IMR-90 (cell line): ENCODE measurements around the gene TVP23A. TPM values are rescaled to one million over a fixed set of nuclear protein-coding genes. Genes with fewer than 3 reads are reported as not detected.

Source experiments
- ATAC-seq: fragments of 200-7000 bp; cut with Tn5 transposase; 2 replicates; pipeline ENCODE4 v1.9.1; 2020; ENCODE audit warnings: low read depth, mild to moderate bottlenecking, moderate library complexity
- BruUV-seq: library from RNA; stranded (reverse); fragments of 400-500 nt; replicated peaks from 2 replicates; lab custom pipeline; 2021; lab: Mats Ljungman, UMichigan
- CTCF ChIA-PET: fragments of 300-600 bp; formaldehyde crosslinking; extraction: SDS; loops from one replicate; lab custom pipeline; 2021; ENCODE audit warnings: antibody characterized with exemption; lab: Yijun Ruan, JAX
- POLR2A ChIA-PET: fragments of 300-600 bp; sonication (Branson Sonifier 250); formaldehyde crosslinking; loops from one replicate; lab custom pipeline; 2022; ENCODE audit warnings: antibody characterized with exemption; ENCODE audit not compliant: unreplicated experiment; lab: Charles Lee
- DNase-seq: peaks from one replicate; pipeline ENCODE4 v3.0.0; 2013
- H2AFZ ChIP-seq: replicated peaks from 2 replicates; pipeline ENCODE3; 2013; ENCODE audit warnings: low read length, mild to moderate bottlenecking; ENCODE audit not compliant: poor library complexity
- H2AK5ac ChIP-seq: 2 replicates; pipeline ENCODE4 v1.6.1; 2013; ENCODE audit warnings: low read depth, low read length, inconsistent platforms
- H2AK9ac ChIP-seq: replicated peaks from 2 replicates; pipeline ENCODE3; 2013; ENCODE audit warnings: mild to moderate bottlenecking, low read depth, low read length, moderate library complexity; ENCODE audit not compliant: poor library complexity
- H2BK120ac ChIP-seq: 2 replicates; pipeline ENCODE4 v1.6.1; 2013; ENCODE audit warnings: low read depth, low read length, inconsistent platforms
- H2BK15ac ChIP-seq: 3 replicates; pipeline ENCODE4 v1.6.1; 2013; ENCODE audit warnings: low read depth, low read length, inconsistent platforms
- H2BK20ac ChIP-seq: 2 replicates; pipeline ENCODE4 v1.6.1; 2013; ENCODE audit warnings: low read depth, mild to moderate bottlenecking, inconsistent platforms, low read length, moderate library complexity
- H2BK5ac ChIP-seq: 2 replicates; pipeline ENCODE4 v1.6.1; 2013; ENCODE audit warnings: mild to moderate bottlenecking, low read depth, low read length, inconsistent platforms; ENCODE audit not compliant: poor library complexity, severe bottlenecking
- H3K14ac ChIP-seq: replicated peaks from 2 replicates; pipeline ENCODE4 v1.6.1; 2013; ENCODE audit warnings: low read depth, low read length, inconsistent platforms
- H3K18ac ChIP-seq: 2 replicates; pipeline ENCODE4 v1.6.1; 2013; ENCODE audit warnings: low read depth, low read length, control low read depth
- H3K23ac ChIP-seq: 2 replicates; pipeline ENCODE4 v1.6.1; 2013; ENCODE audit warnings: low read depth, low read length, inconsistent platforms
- H3K27ac ChIP-seq: 2 replicates; pipeline ENCODE4 v1.5.1; 2013; ENCODE audit warnings: mild to moderate bottlenecking, control low read depth, low read length; ENCODE audit not compliant: insufficient read depth
- H3K27me3 ChIP-seq: 2 replicates; pipeline ENCODE4 v1.6.1; 2013; ENCODE audit warnings: low read length; ENCODE audit not compliant: control insufficient read depth, insufficient read depth
- H3K36me3 ChIP-seq: 2 replicates; pipeline ENCODE4 v1.6.1; 2013; ENCODE audit warnings: low read length, mixed read lengths; ENCODE audit not compliant: control insufficient read depth, insufficient read depth
- H3K4ac ChIP-seq: 2 replicates; pipeline ENCODE4 v1.6.1; 2013; ENCODE audit warnings: low read depth, low read length, inconsistent platforms
- H3K4me1 ChIP-seq: 2 replicates; pipeline ENCODE4 v1.6.1; 2013; ENCODE audit warnings: low read length, mixed read lengths; ENCODE audit not compliant: control insufficient read depth, insufficient read depth
- H3K4me2 ChIP-seq: 2 replicates; pipeline ENCODE4 v1.6.1; 2013; ENCODE audit warnings: low read depth, mild to moderate bottlenecking, control low read depth, low read length, moderate library complexity
- H3K4me3 ChIP-seq: 2 replicates; pipeline ENCODE4 v1.5.1; 2013; ENCODE audit warnings: low read depth, mild to moderate bottlenecking, control low read depth, low read length, moderate library complexity; ENCODE audit not compliant: insufficient read depth
- H3K56ac ChIP-seq: 2 replicates; pipeline ENCODE4 v1.6.1; 2013; ENCODE audit warnings: low read length, inconsistent platforms; ENCODE audit not compliant: insufficient read depth; ENCODE audit errors: extremely low read depth
- H3K79me1 ChIP-seq, 2 experiments: 2 replicates each; pipeline ENCODE4 v1.6.1; 2013; ENCODE audit warnings: low read length in 2 of 2, inconsistent platforms in 1 of 2, low read depth in 1 of 2
- H3K9ac ChIP-seq: 2 replicates; pipeline ENCODE4 v1.6.1; 2013; ENCODE audit warnings: low read depth, low read length, control low read depth
- H3K9me1 ChIP-seq: 2 replicates; pipeline ENCODE4 v1.6.1; 2013; ENCODE audit warnings: low read length, inconsistent platforms; ENCODE audit not compliant: insufficient read depth
- H3K9me3 ChIP-seq: 2 replicates; pipeline ENCODE4 v1.6.1; 2013; ENCODE audit warnings: low read length; ENCODE audit not compliant: control insufficient read depth, insufficient read depth
- H4K20me1 ChIP-seq: 2 replicates; pipeline ENCODE4 v1.6.1; 2013; ENCODE audit warnings: low read length, inconsistent platforms; ENCODE audit not compliant: insufficient read depth
- H4K5ac ChIP-seq: 2 replicates; pipeline ENCODE4 v1.6.1; 2013; ENCODE audit warnings: mild to moderate bottlenecking, low read depth, low read length, control low read depth
- H4K8ac ChIP-seq, 2 experiments: 2 replicates each; pipeline ENCODE4 v1.6.1; 2013; ENCODE audit warnings: low read depth in 2 of 2, low read length in 2 of 2, control low read depth in 1 of 2, inconsistent platforms in 1 of 2
- H4K91ac ChIP-seq: 2 replicates; pipeline ENCODE4 v1.6.1; 2013; ENCODE audit warnings: low read depth, low read length, inconsistent platforms; ENCODE audit not compliant: insufficient read depth
- BHLHE40 ChIP-seq: fragments of 150-350 bp; IDR thresholded peaks from 2 replicates; pipeline ENCODE4 v1.6.1; 2016; ENCODE audit warnings: mild to moderate bottlenecking, low read depth, low read length
- CEBPB ChIP-seq: IDR thresholded peaks from 2 replicates; pipeline ENCODE4 v1.6.1; 2012; ENCODE audit warnings: low read depth, low read length, improper control_type of control experiment
- CHD1 ChIP-seq: IDR thresholded peaks from 2 replicates; pipeline ENCODE4 v1.6.1; 2012; ENCODE audit warnings: low read depth, low read length, improper control_type of control experiment
- CTCF ChIP-seq: conservative IDR thresholded peaks from 2 replicates; pipeline ENCODE4 v1.5.1; 2012; ENCODE audit warnings: mild to moderate bottlenecking, low read depth, low read length, improper control_type of control experiment
- ELK1 ChIP-seq: fragments of 150-350 bp; IDR thresholded peaks from 2 replicates; pipeline ENCODE4 v1.6.1; 2016; ENCODE audit warnings: low read depth, mild to moderate bottlenecking, low read length, moderate library complexity, borderline replicate concordance
- FOS ChIP-seq: fragments of 150-350 bp; IDR thresholded peaks from 2 replicates; pipeline ENCODE4 v1.6.1; 2016; ENCODE audit warnings: low read depth, low read length
- MAFK ChIP-seq: IDR thresholded peaks from 2 replicates; pipeline ENCODE4 v1.6.1; 2012; ENCODE audit warnings: low read depth, low read length, improper control_type of control experiment
- MXI1 ChIP-seq: IDR thresholded peaks from 2 replicates; pipeline ENCODE4 v1.6.1; 2012; ENCODE audit warnings: low read depth, mild to moderate bottlenecking, low read length, moderate library complexity, borderline replicate concordance
- NFE2L2 ChIP-seq: fragments of 150-350 bp; IDR thresholded peaks from 2 replicates; pipeline ENCODE4 v1.6.1; 2016; ENCODE audit warnings: low read depth, mild to moderate bottlenecking, low read length
- POLR2A ChIP-seq: IDR thresholded peaks from 2 replicates; pipeline ENCODE4 v1.6.1; 2012; ENCODE audit warnings: mild to moderate bottlenecking, low read depth, low read length
- RAD21 ChIP-seq: IDR thresholded peaks from 2 replicates; pipeline ENCODE4 v1.6.1; 2012; ENCODE audit warnings: low read length, improper control_type of control experiment
- RCOR1 ChIP-seq: IDR thresholded peaks from 2 replicates; pipeline ENCODE4 v1.6.1; 2012; ENCODE audit warnings: mild to moderate bottlenecking, low read length, improper control_type of control experiment; ENCODE audit not compliant: insufficient replicate concordance
- RFX5 ChIP-seq: IDR thresholded peaks from 2 replicates; pipeline ENCODE4 v1.8.0; 2012; ENCODE audit warnings: low read depth, mild to moderate bottlenecking, low read length, moderate library complexity
- SMC3 ChIP-seq: fragments of 150-350 bp; IDR thresholded peaks from 2 replicates; pipeline ENCODE4 v1.6.1; 2016; ENCODE audit warnings: low read depth, mild to moderate bottlenecking, antibody characterized with exemption, low read length, moderate library complexity
- USF2 ChIP-seq: fragments of 150-350 bp; IDR thresholded peaks from 2 replicates; pipeline ENCODE4 v1.6.1; 2017; ENCODE audit warnings: mild to moderate bottlenecking, antibody characterized with exemption, low read length, low read depth
- WGBS, 2 experiments: methylation state at CpG; one replicate each; pipeline versions ENCODE4 v1.1.5 to v1.1.7; 2013; ENCODE audit warnings: missing lambda C conversion rate in 2 of 2; ENCODE audit not compliant: insufficient read length in 1 of 2; ENCODE audit errors: extremely low coverage in 2 of 2; 5-methylcytosine and 5-hydroxymethylcytosine counted together
- dilution Hi-C: fragments of 300-500 bp; cut with HindIII; formaldehyde crosslinking; loops from one replicate; pipeline ENCODE4 v1.14.3; 2018; ENCODE audit warnings: low sequenced_read_pairs; ENCODE audit not compliant: unreplicated experiment
- in situ Hi-C: fragments of 300-500 bp; cut with MboI; formaldehyde crosslinking; loops from 3 replicates; pipeline ENCODE4 v1.14.3; 2019; ENCODE audit warnings: low sequenced_read_pairs, inconsistent platforms, mixed read lengths
- intact Hi-C: fragments of 100-400 bp; cut with micrococcal nuclease; formaldehyde crosslinking; loops from 2 replicates; pipeline ENCODE4 v1.10.0; 2022
- polyA plus RNA-seq, 3 experiments: library from polyadenylated mRNA; depleted of rRNA; stranded (reverse); fragments of >200 nt; gene quantifications; 2 replicates each; pipeline ENCODE4 v1.2.3, GENCODE V29; 2012; ENCODE audit warnings: low replicate concordance in 1 of 3
- total RNA-seq: library from RNA; depleted of rRNA; stranded (reverse); fragments of >200 nt; gene quantifications from 2 replicates; pipeline ENCODE4 v1.2.3, GENCODE V29; 2012

TVP23A gene
- total and polyA plus RNA-seq, 2 of the 4 experiments (the other 2 are of a cell fraction): not detected

- no peak overlapping the region; the same call in 2 of the 3 replicates for H2BK15ac ChIP-seq
- H3K18ac ChIP-seq: no peak overlapping the region
- no peaks in the 10 kb centered on the region for H3K36me3 ChIP-seq
- H3K27me3 ChIP-seq: no peaks in the 10 kb centered on the region
- BruUV-seq: no TSS peak
- 0 out of 2 replicates have a peak, but pooled peaks cover 4% of the 10 kb centered on the region for H3K9me1 ChIP-seq
- ATAC-seq: peak; percentile 89
- H4K20me1 ChIP-seq: no peaks in the 10 kb centered on the region; the same call in 1 of the 2 replicates
- intact Hi-C loops (loop anchor here (1.0 to 2.0 kb wide), 5 partner anchors 182 to 1577 kb away; no protein-coding TSS in a partner anchor), in situ Hi-C loops (no loop called here), dilution Hi-C loops (no loop called here)
- peak; percentile 61 for DNase-seq
- H2BK120ac ChIP-seq: no peak overlapping the region
- H3K14ac ChIP-seq: no peak overlapping the region
- H2BK5ac ChIP-seq: no peak overlapping the region
- ChIA-PET POLR2A (no interaction called here), CTCF (interaction anchor here (0.6 to 3.7 kb wide), 11 partner anchors 9 to 1822 kb away, joined by 3 to 22 read pairs (median 5); partner anchors contain the start of gene ATF7IP2)
- H3K79me1 ChIP-seq: no peaks in the 10 kb centered on the region
- H3K4ac ChIP-seq: peak overlapping the region; percentile 15; the same call in 1 of the 2 replicates
- H2AK9ac ChIP-seq: no peak overlapping the region
- H2AK5ac ChIP-seq: no peak overlapping the region
- H3K4me3 ChIP-seq: no peak overlapping the region
- peak overlapping the region in 1 of 2 experiments; percentile 38; a peak in 1 of 4 replicates for H4K8ac ChIP-seq
- H2AFZ ChIP-seq: peak overlapping the region; percentile 38
- no peak overlapping the region for H2BK20ac ChIP-seq
- no peak overlapping the region for H3K27ac ChIP-seq
- H3K9ac ChIP-seq: no peak overlapping the region
- H3K4me1 ChIP-seq: peaks cover 2% of the 10 kb centered on the region; the same call in 1 of the 2 replicates
- 0% methylated on average over 1 of the region's 12 CpGs; no CpG with 5 or more reads in 1 of the 2 experiments for WGBS, 2 experiments
- H3K9me3 ChIP-seq: peaks cover 2% of the 10 kb centered on the region; the same call in 1 of the 2 replicates
- H3K56ac ChIP-seq: no peak overlapping the region
- H3K4me2 ChIP-seq: no peak overlapping the region
- H3K23ac ChIP-seq: no peak overlapping the region
- H4K91ac ChIP-seq: no peak overlapping the region
- no peak overlapping the region for H4K5ac ChIP-seq
- no peak for TF ChIP-seq MXI1
- TF ChIP-seq RAD21: peak; percentile 96
- no peak; the same call in 1 of the 2 replicates for TF ChIP-seq CHD1
- no peak for TF ChIP-seq MAFK
- peak; percentile 94 for TF ChIP-seq SMC3
- TF ChIP-seq RCOR1: no peak
- TF ChIP-seq RFX5: no peak
- TF ChIP-seq NFE2L2: no peak
- TF ChIP-seq BHLHE40: no peak
- TF ChIP-seq FOS: no peak
- 0 out of 2 replicates have a peak, but pooled peaks have one; percentile 26 for TF ChIP-seq POLR2A
- no peak for TF ChIP-seq CEBPB
- TF ChIP-seq CTCF: peak; percentile 96
- no peak for TF ChIP-seq ELK1
- no peak for TF ChIP-seq USF2
Observed at GRCh38 chr16:10737068-10737625, 81.4 kb downstream of the TVP23A start.
